Fibroblast of mammary gland (primary cell): ENCODE results near the gene MAP3K5.

ENCODE experiments used
- DNase-seq: peaks from one replicate; pipeline ENCODE4 v3.0.0-alpha.2; 2010; ENCODE audit warnings: low read depth
- H3K4me3 ChIP-seq: 2 replicates; pipeline ENCODE4 v1.5.1; 2011; ENCODE audit warnings: low read depth, mild to moderate bottlenecking, low read length, moderate library complexity; ENCODE audit not compliant: control insufficient read depth
- TF ChIP-seq, protein P1 (sequence below): conservative IDR thresholded peaks from 2 replicates; pipeline ENCODE4 v1.5.1; 2011; ENCODE audit warnings: low read depth, low read length, inconsistent platforms; ENCODE audit not compliant: control insufficient read depth, insufficient read depth

The MAP3K5 gene

DNA sequence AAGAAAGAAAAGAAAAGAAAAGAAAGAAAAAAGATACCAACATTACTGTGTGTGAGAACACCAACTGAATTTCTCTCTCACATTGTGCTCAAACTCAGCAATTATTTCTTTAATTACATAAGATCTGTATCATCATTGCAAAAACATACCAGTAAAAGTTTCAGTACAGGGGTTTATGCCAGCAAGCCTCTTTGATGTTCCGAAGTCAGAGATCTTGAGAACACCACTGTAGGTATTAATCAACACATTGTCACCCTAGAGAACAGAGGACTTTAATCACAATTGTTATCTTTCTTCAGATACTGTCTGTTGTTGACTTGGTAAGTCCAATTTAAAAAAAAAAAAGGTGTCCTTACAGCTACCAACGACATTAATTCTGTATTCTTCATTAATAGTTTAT is 181.1 kb downstream of the MAP3K5 start:
- TF ChIP-seq, protein P1, sequence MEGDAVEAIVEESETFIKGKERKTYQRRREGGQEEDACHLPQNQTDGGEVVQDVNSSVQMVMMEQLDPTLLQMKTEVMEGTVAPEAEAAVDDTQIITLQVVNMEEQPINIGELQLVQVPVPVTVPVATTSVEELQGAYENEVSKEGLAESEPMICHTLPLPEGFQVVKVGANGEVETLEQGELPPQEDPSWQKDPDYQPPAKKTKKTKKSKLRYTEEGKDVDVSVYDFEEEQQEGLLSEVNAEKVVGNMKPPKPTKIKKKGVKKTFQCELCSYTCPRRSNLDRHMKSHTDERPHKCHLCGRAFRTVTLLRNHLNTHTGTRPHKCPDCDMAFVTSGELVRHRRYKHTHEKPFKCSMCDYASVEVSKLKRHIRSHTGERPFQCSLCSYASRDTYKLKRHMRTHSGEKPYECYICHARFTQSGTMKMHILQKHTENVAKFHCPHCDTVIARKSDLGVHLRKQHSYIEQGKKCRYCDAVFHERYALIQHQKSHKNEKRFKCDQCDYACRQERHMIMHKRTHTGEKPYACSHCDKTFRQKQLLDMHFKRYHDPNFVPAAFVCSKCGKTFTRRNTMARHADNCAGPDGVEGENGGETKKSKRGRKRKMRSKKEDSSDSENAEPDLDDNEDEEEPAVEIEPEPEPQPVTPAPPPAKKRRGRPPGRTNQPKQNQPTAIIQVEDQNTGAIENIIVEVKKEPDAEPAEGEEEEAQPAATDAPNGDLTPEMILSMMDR: no peak
- no peak overlapping the region for H3K4me3 ChIP-seq
- no peak for DNase-seq

DNA sequence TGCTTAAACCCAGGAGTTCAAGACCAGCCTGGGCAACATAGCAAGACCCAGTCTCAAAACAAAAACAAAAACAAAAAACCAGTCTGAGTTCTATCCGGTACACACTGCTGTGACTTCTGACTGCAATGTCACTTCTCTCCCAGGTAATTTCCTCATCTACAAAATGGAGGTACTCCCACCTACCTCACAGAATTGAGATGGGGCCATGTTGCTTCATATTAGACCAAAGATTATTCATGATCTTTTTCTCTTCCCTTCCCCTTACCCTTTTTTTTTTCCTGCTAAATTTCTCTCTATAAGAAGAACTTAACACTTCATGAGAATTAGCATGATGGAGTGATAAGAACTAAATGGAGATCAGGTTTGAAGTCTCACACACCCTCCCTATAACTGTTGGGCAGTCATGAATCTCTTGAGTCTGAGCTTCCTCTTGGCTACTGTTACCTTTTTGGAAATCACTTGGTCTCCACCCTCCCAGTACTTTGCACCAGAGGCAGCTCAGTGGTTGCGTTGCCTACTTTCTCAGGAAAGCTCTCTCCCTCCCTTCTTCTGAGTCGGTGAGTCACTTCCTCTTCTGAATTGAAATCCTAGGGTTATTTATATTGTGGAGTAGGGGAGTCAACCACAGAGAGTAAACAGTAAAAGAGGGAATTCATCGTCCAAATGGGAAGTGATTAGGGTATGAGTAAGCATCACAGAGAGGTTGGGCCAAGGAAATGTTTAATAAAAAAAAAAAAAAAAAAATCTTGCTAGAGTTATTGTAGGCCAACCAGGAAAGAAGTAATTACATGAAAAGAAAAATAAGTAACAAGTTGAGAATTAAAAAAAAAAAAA is 182.2 kb downstream of the MAP3K5 start:
- TF ChIP-seq, protein P1: no peak
- peak; percentile 99 for DNase-seq
- no peak overlapping the region for H3K4me3 ChIP-seq

DNA sequence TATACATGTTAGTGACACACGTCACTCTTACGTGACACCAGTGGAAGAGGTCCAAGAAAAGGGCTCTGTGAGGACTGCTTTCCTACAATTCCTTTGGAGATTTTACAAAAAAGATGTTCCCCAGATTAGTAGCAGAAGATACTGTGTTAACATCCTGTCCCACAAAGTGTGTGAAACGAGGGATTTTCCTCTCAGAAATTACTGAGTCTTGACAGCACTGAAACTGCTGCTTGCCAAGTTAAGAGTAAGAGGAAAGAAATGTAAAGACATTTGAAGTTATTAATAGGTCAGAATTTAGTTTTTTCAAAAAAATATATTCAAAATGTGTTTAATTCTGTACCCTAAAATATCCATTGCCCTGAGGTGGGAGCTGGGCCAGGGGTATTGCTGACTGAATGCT is 183.3 kb downstream of the MAP3K5 start:
- peak; percentile 84 for DNase-seq
- H3K4me3 ChIP-seq: no peak overlapping the region
- TF ChIP-seq, protein P1: no peak

DNA sequence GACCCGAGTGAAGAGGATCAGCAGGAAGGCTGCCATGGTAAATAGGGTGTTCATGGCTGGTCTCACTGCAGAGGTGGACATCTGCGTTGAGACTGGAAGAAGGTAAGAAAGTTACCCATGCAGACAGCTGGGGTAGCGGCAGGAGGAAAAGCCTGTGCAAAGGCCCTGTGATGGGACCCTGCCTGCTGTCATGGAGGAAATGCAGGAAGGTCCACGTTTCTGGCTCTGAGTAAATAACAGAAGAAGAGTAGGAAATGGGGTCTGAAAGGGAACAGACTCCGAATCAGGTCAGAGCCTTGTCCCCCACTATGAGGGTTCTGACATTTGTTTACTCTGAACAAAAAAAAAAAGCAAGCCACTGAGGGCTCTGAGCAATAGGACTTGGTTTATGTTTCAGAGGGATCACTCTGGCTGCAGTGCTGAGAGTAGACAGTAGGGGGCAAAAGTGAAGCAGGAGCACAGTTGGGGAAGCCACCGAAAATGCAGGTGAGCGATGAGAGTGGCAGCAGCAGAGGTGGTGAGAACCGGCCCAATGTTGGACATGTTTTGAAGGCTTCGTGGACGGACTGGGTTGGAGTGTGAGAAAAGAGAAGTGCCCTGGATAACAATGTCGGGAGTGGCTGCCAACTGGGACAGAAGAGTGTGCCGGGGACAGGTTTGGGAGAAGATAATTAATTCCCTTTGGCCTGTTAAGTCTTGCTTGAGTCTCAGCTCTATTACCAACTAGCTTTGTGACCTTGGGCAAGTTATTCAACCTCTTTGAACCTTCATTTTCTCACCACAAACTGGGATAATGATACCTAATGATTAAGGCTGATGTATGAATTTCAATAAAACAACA is 184.1 kb downstream of the MAP3K5 start:
- TF ChIP-seq, protein P1: peak; percentile 92
- no peak overlapping the region for H3K4me3 ChIP-seq
- peak; percentile 72 for DNase-seq

DNA sequence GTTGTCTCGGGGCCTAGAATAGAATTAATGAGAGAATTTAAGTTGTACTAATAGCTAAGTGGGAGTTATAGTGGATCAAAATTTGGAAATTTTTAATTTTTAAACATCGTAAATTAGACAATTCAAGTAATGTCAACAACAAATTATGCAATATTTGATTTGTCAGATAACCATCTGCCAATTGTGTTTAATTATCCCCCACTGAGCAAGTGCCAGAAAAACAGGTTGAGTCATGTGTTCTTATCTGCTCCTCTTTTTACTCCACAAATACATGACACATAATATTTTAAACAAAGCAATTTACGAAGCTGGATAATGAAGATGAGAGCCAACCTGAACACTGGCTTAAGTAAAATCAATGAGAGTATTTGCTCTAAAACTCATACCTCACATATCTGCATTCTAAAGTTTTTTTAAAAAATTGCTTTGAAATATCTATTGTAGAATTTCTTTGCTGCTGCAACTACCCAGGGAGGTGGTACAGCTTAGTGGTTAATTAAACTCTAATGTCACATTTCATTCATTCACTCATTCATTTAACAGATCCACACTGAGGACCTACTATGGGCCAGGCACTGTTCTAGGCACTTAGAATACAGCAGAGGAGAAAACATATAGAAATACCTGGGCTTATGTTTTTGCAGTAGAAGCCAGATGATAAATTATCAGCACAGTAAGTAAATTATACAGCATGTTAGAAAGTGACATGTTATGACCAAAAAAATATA is 184.9 kb downstream of the MAP3K5 start:
- H3K4me3 ChIP-seq: no peak overlapping the region
- DNase-seq: peak; percentile 63
- TF ChIP-seq, protein P1: no peak

DNA sequence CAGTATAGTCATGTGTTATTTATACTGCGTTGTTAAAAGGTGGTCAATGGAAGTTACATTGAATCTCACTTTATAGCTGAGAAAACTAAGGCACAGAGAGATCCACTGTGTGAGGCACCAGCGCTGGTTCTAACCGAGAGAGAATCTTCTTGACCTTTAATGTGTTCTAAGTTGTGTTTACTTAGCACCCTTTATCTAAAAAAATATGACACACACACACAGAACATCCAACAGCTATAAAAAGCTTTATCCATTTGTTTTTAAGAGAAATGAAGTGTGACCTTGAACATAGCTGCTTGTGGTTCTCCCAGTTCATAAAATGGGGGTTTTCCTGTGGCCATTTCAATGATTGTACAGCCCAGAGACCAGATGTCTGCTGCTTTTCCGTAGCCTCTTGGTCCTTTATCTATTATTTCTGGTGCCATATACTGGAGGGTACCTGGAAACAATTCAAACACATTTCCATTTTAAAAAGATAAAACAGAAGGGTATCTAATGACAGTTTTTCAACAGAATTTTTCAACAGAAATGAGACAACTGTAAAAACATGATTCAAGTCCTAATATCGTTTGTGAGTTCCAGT is 187.3 kb downstream of the MAP3K5 start:
- no peak overlapping the region for H3K4me3 ChIP-seq
- TF ChIP-seq, protein P1: no peak
- no peak for DNase-seq
